DMS79 (cell line): ENCODE measurements around the gene CHRDL1.
"Not testable (repeated sequence)": the region's sequence is repeated elsewhere in the genome, so short reads cannot be mapped to it uniquely, and the experiment has no call there.

Experiments used
- DNase-seq: peaks from one replicate; lab custom pipeline; 2025; lab: John Stamatoyannopoulos, UW

The CHRDL1 gene

DNA sequence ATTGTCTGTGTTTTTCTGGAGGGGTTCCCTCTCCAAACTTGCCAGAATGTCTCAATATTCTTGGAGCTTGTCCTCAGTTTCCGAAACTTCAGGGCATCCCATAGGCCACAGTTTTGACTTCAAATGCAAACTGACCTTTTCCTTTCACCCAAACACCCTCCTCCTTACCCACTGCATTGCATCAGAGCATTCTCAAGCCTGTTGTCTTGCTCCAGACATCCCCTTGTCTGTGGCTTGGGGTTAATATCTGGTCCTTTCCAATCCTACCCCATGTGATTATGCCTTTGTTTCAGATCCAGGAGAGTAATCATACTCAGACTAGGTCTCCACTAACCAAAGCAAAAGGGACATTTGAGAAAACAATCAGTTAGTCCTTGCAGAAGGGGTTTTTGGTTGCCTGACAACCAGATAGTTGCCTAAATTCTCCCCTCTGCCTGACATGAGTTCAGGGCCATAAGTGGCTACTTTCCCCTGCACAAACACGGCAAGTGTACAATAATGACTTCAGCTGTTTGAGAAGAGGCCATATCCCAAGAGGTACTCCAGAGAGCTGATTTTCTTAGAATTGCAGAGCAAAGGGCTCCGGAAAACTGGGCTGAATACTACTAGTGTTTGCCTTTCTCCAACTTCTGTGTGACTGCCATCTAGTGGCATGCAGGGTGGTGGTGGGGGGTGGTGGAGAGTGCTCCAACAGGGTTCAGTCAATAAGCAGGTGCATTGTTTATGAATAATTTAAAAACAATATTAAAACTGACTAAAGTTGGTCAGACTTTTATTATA lies 130.2 kb downstream of the CHRDL1 start:
- peak; percentile 65 for DNase-seq

DNA sequence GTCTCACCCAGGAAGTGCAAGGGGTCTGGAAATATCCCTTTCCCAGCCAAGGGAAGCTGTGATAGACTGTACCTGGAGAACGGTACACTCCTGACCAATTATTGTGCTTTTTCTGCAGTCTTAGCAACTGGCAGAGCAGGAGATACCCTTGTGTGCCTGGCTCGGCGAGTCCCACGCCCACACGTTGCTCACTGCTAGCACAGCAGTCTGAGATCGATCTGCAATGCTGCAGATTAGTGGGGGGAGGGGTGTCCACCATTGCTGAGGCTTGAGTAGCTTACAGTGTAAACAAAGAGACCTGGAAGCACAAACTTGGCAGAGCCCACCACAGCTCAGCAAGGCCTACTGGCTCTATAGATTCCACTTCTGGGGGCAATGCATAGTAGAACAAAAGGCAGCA lies 138.5 kb downstream of the CHRDL1 start:
- DNase-seq, result no peak

DNA sequence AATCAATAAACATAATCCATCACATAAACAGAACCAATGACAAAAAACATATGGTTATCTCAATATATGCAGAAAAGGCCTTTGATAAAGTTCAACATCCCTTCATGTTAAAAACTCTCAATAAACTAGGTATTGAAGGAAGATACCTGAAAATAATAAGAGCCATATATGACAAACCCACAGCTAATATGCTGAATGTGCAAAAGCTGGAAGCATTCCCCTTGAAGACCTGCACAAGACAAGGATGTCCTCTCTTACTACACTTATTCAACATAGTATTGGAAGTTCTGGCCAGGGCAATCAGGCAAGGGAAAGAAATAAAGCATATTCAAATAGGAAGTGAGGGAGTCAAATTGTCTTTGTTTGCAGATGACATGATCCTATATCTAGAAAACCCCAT lies 141.3 kb downstream of the CHRDL1 start:
- not testable (repeated sequence) for DNase-seq

DNA sequence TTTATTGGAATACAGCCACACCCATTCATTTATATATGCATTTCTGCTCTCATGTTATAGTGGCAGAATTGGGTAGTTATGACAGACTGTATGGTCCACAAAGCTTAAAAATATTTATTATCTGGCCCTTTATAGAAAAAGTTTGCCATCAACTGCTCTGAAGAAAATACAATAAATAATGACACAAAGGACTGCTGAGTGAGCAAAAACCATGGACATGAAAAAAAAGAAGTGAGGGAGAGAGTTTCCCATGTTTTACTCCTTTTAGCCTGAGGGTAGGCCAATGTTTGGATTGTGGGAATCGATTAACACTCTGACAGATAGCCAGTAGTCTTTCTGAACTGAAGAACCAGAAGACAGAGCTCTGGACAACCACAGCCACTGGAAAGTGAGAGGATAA lies 149.2 kb downstream of the CHRDL1 start:
- no peak for DNase-seq
